K562 treated with DMSO at 1 percent for 4 hours (cell line): ENCODE measurements around the gene FEM1C. TPM values are rescaled to one million over a fixed set of nuclear protein-coding genes. Genes with fewer than 3 reads are reported as not detected.

Experiments
- total RNA-seq: library from RNA; unstranded; fragments of 300-600 nt; gene quantifications from 2 replicates; pipeline ENCODE4 v1.2.3, GENCODE V29; 2022; ENCODE audit not compliant: insufficient read depth

Gene FEM1C
- 2.1 and 2.9 TPM in 2 replicates for total RNA-seq

GRCh38 chr5:115544436-115545350 is at the start of gene FEM1C:
Gene FEM1C, minus strand, starts transcription at chr5:115544775. Its CDS starts 1,282 bp downstream, at chr5:115543493.

Other genes starting within 250 kb of the FEM1C start
- gene CCDC112, start 248.1 kb downstream of the FEM1C start, total RNA-seq: 5.7 and 7.0 TPM in 2 replicates
- gene TICAM2, start 57.7 kb upstream of the FEM1C start, total RNA-seq: 1.0 and 1.5 TPM in 2 replicates
- gene TMED7, start 81.3 kb upstream of the FEM1C start, total RNA-seq: 12.8 and 14.7 TPM in 2 replicates